ENCODE results near the gene PCK1. TPM values are rescaled to one million over a fixed set of nuclear protein-coding genes. Genes with fewer than 3 reads are reported as not detected.
A peak's percentile ranks its signal among the peaks of the same experiment; 100 is the strongest.

Gene PCK1
- total and polyA plus RNA-seq, 2 of the 13 experiments (the other 11 are each of a cell fraction or from before 2014, with no cell fraction given) = 6.5 to 12.6 TPM

GRCh38 chr20:57532104-57532503, 28.8 kb upstream of the PCK1 start (continued):
- peak; percentile 62 for TF ChIP-seq ARID5B (CRISPR knock-in tag; IDR thresholded peaks at IDR 0.05)
- peak; percentile 70; the same call in 1 of the 2 replicates for TF ChIP-seq MIXL1 (CRISPR knock-in tag; IDR thresholded peaks at IDR 0.05)
- TF ChIP-seq CSRNP1 (CRISPR knock-in tag; IDR thresholded peaks at IDR 0.05) = no peak
- TF ChIP-seq CEBPG (CRISPR knock-in tag; IDR thresholded peaks at IDR 0.05) = peak; percentile 43; the same call in 1 of the 2 replicates
- no peak for TF ChIP-seq HMG20B (CRISPR knock-in tag; conservative IDR thresholded peaks at IDR 0.05)
- peak; percentile 75 for TF ChIP-seq HDAC1 (CRISPR knock-in tag; IDR thresholded peaks at IDR 0.05)
- 0 out of 2 replicates have a peak, but pooled peaks have one; percentile 36 for TF ChIP-seq ZNF354B (CRISPR knock-in tag; IDR thresholded peaks at IDR 0.05)
- 0 out of 2 replicates have a peak, but pooled peaks have one; percentile 21 for TF ChIP-seq POGK (CRISPR knock-in tag; conservative IDR thresholded peaks at IDR 0.05)
- TF ChIP-seq U2AF2 (IDR thresholded peaks at IDR 0.05; ENCODE audit: low read depth, low read length) = no peak
- peak; percentile 43 for TF ChIP-seq NR2F6 (IDR thresholded peaks at IDR 0.05)
- 0 out of 2 replicates have a peak, but pooled peaks have one; percentile 38 for TF ChIP-seq NR2F6 (CRISPR knock-in tag; IDR thresholded peaks at IDR 0.05)
- no peak for TF ChIP-seq ATF5 (CRISPR knock-in tag; IDR thresholded peaks at IDR 0.05; ENCODE audit: low read depth)
- TF ChIP-seq ZNF878 (CRISPR knock-in tag; IDR thresholded peaks at IDR 0.05) = no peak
- TF ChIP-seq HNRNPK (IDR thresholded peaks at IDR 0.05; ENCODE audit: low read depth, low read length, poor library complexity, severe bottlenecking) = no peak
- no peak for TF ChIP-seq KLF13 (CRISPR knock-in tag; IDR thresholded peaks at IDR 0.05)
- TF ChIP-seq ZNF564 (CRISPR knock-in tag; IDR thresholded peaks at IDR 0.05) = no peak
- TF ChIP-seq ZNF276 (CRISPR knock-in tag; IDR thresholded peaks at IDR 0.05; ENCODE audit: low read depth) = no peak
- TF ChIP-seq ZNF253 (CRISPR knock-in tag; IDR thresholded peaks at IDR 0.05; ENCODE audit: borderline replicate concordance) = no peak
- peak; percentile 28; the same call in 1 of the 2 replicates for TF ChIP-seq SOX5 (CRISPR knock-in tag; IDR thresholded peaks at IDR 0.05; ENCODE audit: borderline replicate concordance)
- TF ChIP-seq ZNF451 (CRISPR knock-in tag; IDR thresholded peaks at IDR 0.05) = no peak
- TF ChIP-seq KMT2B (CRISPR knock-in tag; IDR thresholded peaks at IDR 0.05) = no peak
- peak; percentile 39; the same call in 1 of the 2 replicates for TF ChIP-seq SAP130 (CRISPR knock-in tag; IDR thresholded peaks at IDR 0.05; ENCODE audit: low read depth)
